ENCODE data around the gene TMEM181. TPM values are rescaled to one million over a fixed set of nuclear protein-coding genes. Genes with fewer than 3 reads are reported as not detected.

Gene TMEM181
- total and polyA plus RNA-seq, 2 of the 13 experiments (the other 11 are each of a cell fraction or from before 2014, with no cell fraction given) = 59.1 to 108 TPM

- TF ChIP-seq NCOR1 (IDR thresholded peaks at IDR 0.05; ENCODE audit: borderline replicate concordance, low read length) (no peak), DMTF1 (CRISPR knock-in tag; IDR thresholded peaks at IDR 0.05) (0 out of 2 replicates have a peak, but pooled peaks have one; percentile 24), ZNF788 (CRISPR knock-in tag; IDR thresholded peaks at IDR 0.05; ENCODE audit: borderline replicate concordance) (0 out of 2 replicates have a peak, but pooled peaks have one; percentile 19), ZNF318 (CRISPR knock-in tag; IDR thresholded peaks at IDR 0.05) (0 out of 2 replicates have a peak, but pooled peaks have one; percentile 48), NCOA1 (CRISPR knock-in tag; IDR thresholded peaks at IDR 0.05) (no peak), MAF1 (CRISPR knock-in tag; IDR thresholded peaks at IDR 0.05; ENCODE audit: borderline replicate concordance) (no peak)
- TF ChIP-seq, protein P1, sequence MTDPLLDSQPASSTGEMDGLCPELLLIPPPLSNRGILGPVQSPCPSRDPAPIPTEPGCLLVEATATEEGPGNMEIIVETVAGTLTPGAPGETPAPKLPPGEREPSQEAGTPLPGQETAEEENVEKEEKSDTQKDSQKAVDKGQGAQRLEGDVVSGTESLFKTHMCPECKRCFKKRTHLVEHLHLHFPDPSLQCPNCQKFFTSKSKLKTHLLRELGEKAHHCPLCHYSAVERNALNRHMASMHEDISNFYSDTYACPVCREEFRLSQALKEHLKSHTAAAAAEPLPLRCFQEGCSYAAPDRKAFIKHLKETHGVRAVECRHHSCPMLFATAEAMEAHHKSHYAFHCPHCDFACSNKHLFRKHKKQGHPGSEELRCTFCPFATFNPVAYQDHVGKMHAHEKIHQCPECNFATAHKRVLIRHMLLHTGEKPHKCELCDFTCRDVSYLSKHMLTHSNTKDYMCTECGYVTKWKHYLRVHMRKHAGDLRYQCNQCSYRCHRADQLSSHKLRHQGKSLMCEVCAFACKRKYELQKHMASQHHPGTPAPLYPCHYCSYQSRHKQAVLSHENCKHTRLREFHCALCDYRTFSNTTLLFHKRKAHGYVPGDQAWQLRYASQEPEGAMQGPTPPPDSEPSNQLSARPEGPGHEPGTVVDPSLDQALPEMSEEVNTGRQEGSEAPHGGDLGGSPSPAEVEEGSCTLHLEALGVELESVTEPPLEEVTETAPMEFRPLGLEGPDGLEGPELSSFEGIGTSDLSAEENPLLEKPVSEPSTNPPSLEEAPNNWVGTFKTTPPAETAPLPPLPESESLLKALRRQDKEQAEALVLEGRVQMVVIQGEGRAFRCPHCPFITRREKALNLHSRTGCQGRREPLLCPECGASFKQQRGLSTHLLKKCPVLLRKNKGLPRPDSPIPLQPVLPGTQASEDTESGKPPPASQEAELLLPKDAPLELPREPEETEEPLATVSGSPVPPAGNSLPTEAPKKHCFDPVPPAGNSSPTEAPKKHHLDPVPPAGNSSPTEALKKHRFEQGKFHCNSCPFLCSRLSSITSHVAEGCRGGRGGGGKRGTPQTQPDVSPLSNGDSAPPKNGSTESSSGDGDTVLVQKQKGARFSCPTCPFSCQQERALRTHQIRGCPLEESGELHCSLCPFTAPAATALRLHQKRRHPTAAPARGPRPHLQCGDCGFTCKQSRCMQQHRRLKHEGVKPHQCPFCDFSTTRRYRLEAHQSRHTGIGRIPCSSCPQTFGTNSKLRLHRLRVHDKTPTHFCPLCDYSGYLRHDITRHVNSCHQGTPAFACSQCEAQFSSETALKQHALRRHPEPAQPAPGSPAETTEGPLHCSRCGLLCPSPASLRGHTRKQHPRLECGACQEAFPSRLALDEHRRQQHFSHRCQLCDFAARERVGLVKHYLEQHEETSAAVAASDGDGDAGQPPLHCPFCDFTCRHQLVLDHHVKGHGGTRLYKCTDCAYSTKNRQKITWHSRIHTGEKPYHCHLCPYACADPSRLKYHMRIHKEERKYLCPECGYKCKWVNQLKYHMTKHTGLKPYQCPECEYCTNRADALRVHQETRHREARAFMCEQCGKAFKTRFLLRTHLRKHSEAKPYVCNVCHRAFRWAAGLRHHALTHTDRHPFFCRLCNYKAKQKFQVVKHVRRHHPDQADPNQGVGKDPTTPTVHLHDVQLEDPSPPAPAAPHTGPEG (CRISPR knock-in tag; IDR thresholded peaks at IDR 0.05) = no peak
These were observed 16.2 kb upstream of the TMEM181 start (continued) for GRCh38 chr6:158543606-158544185.

All from HepG2 (cell line).